Hindlimb muscle (tissue), 1 donor: ENCODE data around the gene VGF. TPM values are rescaled to one million over a fixed set of nuclear protein-coding genes. Genes with fewer than 3 reads are reported as not detected.
"Not testable (repeated sequence)": the region's sequence is repeated elsewhere in the genome, so short reads cannot be mapped to it uniquely, and the experiment has no call there.

Experiments used
- DNase-seq: peaks from one replicate; pipeline ENCODE4 v3.0.0-alpha.2; 2013
- polyA plus RNA-seq: library from polyadenylated mRNA; unstranded; fragments of 120-200 nt; gene quantifications from one replicate; pipeline ENCODE4 v1.2.1, GENCODE V29; 2013; ENCODE audit not compliant: insufficient read length

The VGF gene
- polyA plus RNA-seq, 1 donor, result not detected

DNA sequence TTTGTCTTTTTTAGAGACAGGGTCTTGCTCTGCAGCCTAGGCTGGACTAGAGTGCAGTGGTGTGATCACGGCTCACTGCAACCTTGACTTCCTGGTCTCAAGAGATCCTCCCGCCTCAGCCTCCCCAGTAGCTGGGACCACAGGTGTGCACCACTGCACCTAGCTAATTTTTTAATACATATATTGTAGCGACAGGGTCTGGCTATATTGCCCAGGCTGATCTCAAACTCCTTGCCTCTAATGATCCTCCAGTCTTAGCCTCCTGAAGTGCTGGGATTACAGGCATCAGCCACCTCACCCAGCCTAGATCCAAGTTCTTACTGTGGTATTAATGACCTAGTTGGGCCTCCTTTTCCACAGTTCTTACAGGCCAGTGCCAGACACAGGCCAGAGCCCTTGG is 50.2 kb downstream of the VGF start:
- no peak for DNase-seq

DNA sequence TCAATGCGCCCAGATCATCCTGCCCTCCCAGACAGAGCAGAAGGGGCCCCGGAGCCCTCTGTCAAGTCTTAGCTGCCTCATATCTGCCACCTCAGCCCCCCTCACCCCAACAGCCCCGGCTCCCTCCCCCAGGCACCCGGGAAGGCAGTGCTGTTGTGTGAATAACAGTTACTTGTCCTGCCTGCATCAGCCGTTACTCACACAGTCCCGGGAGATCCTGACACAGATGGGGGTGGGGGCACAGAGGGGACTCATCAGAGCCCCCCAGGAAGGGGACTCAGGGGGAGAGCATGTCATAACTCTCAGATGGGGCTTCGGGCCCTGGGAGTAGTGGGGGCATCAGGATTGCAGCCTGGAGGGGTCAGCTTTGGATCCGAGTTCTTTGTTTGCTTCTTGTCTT is 50.9 kb downstream of the VGF start:
- no peak for DNase-seq

DNA sequence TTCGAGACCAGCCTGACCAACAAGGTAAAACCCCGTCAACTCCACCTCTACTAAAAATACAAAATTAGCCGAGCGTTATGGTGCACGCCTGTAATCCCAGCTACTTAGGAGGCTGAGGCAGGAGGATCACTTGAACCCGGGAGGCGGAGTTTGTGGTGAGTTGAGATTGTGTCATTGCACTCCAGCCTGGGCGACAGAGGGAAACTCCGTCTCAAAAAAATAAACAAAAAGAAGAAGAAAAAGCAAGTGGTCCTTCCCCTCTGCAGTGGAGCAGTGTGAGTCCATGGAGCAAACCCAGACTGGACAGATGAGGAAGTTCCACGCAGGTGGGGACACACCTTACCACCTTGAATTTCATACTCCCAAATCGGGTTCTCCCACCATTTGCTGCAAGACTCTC is 51.5 kb downstream of the VGF start:
- DNase-seq, result no peak

DNA sequence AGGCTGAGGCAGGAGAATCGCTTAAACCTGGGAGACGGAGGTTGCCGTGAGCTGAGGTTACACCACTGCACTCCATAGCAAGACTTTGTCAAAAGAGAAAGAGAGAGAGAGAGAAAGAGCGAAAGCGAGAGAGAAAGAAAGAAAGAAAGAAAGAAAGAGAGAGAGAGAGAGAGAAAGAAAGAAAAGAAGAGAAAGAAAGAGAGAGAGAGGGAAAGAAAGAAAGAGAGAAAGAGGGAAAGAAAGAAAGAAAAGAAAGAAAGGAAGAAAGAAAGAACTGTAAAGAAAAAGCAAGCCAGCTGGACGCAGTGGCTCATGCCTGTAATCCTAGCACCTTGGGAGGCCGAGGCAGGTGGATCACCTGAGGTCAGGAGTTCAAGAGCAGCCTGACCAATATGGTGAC is 52.2 kb downstream of the VGF start:
- DNase-seq, result not testable (repeated sequence)

Other genes starting within 250 kb of the VGF start
- 0.10 TPM for gene MUC3A, start 216.0 kb downstream of the VGF start, polyA plus RNA-seq
- gene MUC12, start 196.0 kb downstream of the VGF start, polyA plus RNA-seq, result 0.27 TPM
- gene MUC17, start 145.5 kb downstream of the VGF start, polyA plus RNA-seq, result not detected
- gene TRIM56, start 80.1 kb downstream of the VGF start, polyA plus RNA-seq, result 9.4 TPM
- gene SERPINE1, start 38.5 kb downstream of the VGF start, polyA plus RNA-seq, result 5.7 TPM
- 20.5 TPM for gene AP1S1, start 11.1 kb downstream of the VGF start, polyA plus RNA-seq
- gene NAT16, start 14.7 kb upstream of the VGF start, polyA plus RNA-seq, result not detected
- gene MOGAT3, start 35.5 kb upstream of the VGF start, polyA plus RNA-seq, result not detected
- 48.7 TPM for gene PLOD3, start 52.0 kb upstream of the VGF start, polyA plus RNA-seq
- gene ZNHIT1, start 52.6 kb upstream of the VGF start, polyA plus RNA-seq, result 48.3 TPM
- gene CLDN15, start 72.2 kb upstream of the VGF start, polyA plus RNA-seq, result 7.5 TPM
- gene FIS1, start 79.5 kb upstream of the VGF start, polyA plus RNA-seq, result 133 TPM
- 26.6 TPM for gene IFT22, start 156.2 kb upstream of the VGF start, polyA plus RNA-seq
- 2.4 TPM for gene COL26A1, start 197.3 kb upstream of the VGF start, polyA plus RNA-seq